HepG2 (cell line): ENCODE measurements around the gene ABHD15. TPM values are rescaled to one million over a fixed set of nuclear protein-coding genes. Genes with fewer than 3 reads are reported as not detected.

Experiments used
- AGO1 ChIP-seq: fragments of 200-400 bp; formaldehyde crosslinking; IDR thresholded peaks from 2 replicates; pipeline ENCODE4 v1.6.1; 2017; ENCODE audit warnings: mild to moderate bottlenecking, low read depth, low read length, moderate library complexity; ENCODE audit not compliant: poor library complexity, severe bottlenecking
- ATF2 ChIP-seq: sonication (generic); formaldehyde crosslinking; IDR thresholded peaks from 2 replicates; pipeline ENCODE4 v1.4.0; 2020; ENCODE audit warnings: missing genetic modification reagents
- EHMT2 ChIP-seq: fragments of 200-600 bp; sonication (generic); IDR thresholded peaks from 2 replicates; pipeline ENCODE4 v1.7.0; 2017; ENCODE audit warnings: antibody characterized with exemption, low read depth, low read length, borderline replicate concordance
- FOSL1 ChIP-seq: sonication (generic); formaldehyde crosslinking; IDR thresholded peaks from 2 replicates; pipeline ENCODE4 v1.9.0; 2021; ENCODE audit warnings: missing genetic modification reagents, borderline replicate concordance
- HOXA5 ChIP-seq: sonication (generic); formaldehyde crosslinking; IDR thresholded peaks from 2 replicates; pipeline ENCODE4 v1.4.0; 2020; ENCODE audit warnings: missing genetic modification reagents
- KDM3A ChIP-seq: IDR thresholded peaks from 2 replicates; pipeline ENCODE4 v1.6.1; 2018; ENCODE audit warnings: low read depth, missing compliant biosample characterization
- KLF16 ChIP-seq, 2 experiments: sonication (generic) in 1 of 2; formaldehyde crosslinking in 1 of 2; IDR thresholded peaks; 2 replicates each; pipeline versions ENCODE4 v1.6.1 to v1.8.0; 2016 to 2023; ENCODE audit warnings: missing genetic modification reagents in 2 of 2, missing compliant biosample characterization in 1 of 2
- MED13 ChIP-seq: sonication (generic); formaldehyde crosslinking; IDR thresholded peaks from 2 replicates; pipeline ENCODE4 v1.5.0; 2020; ENCODE audit warnings: missing genetic modification reagents
- RBM39 ChIP-seq: fragments of 200-400 bp; formaldehyde crosslinking; IDR thresholded peaks from one replicate; pipeline ENCODE4 v1.6.1; 2018; ENCODE audit warnings: antibody characterized with exemption, mild to moderate bottlenecking, low read depth, low read length; ENCODE audit not compliant: poor library complexity, severe bottlenecking
- RFXANK ChIP-seq: IDR thresholded peaks from 2 replicates; pipeline ENCODE4 v1.6.1; 2016
- SNAPC5 ChIP-seq: sonication (generic); formaldehyde crosslinking; IDR thresholded peaks from 2 replicates; pipeline ENCODE4 v1.8.1; 2023; ENCODE audit warnings: mild to moderate bottlenecking, missing genetic modification reagents, borderline replicate concordance
- ZBTB34 ChIP-seq: sonication (generic); formaldehyde crosslinking; IDR thresholded peaks from 2 replicates; pipeline ENCODE4 v1.8.0; 2022; ENCODE audit warnings: mild to moderate bottlenecking, missing genetic modification reagents
- ZBTB44 ChIP-seq: sonication (generic); formaldehyde crosslinking; IDR thresholded peaks from 2 replicates; pipeline ENCODE4 v1.4.0; 2020; ENCODE audit warnings: missing genetic modification reagents
- ZNF343 ChIP-seq: sonication (generic); formaldehyde crosslinking; IDR thresholded peaks from 2 replicates; pipeline ENCODE4 v1.4.0; 2020; ENCODE audit warnings: mild to moderate bottlenecking, missing genetic modification reagents
- ZNF431 ChIP-seq: sonication (generic); formaldehyde crosslinking; IDR thresholded peaks from 2 replicates; pipeline ENCODE4 v1.9.0; 2022; ENCODE audit warnings: missing genetic modification reagents, low read depth, mild to moderate bottlenecking, borderline replicate concordance
- ZNF512B ChIP-seq: sonication (generic); formaldehyde crosslinking; IDR thresholded peaks from 2 replicates; pipeline ENCODE4 v1.5.1; 2020; ENCODE audit warnings: missing genetic modification reagents, mild to moderate bottlenecking, borderline replicate concordance
- ZNF552 ChIP-seq: sonication (generic); formaldehyde crosslinking; IDR thresholded peaks from 2 replicates; pipeline ENCODE4 v1.9.0; 2022; ENCODE audit warnings: missing genetic modification reagents, mild to moderate bottlenecking, borderline replicate concordance
- ZNF562 ChIP-seq: sonication (generic); formaldehyde crosslinking; IDR thresholded peaks from 2 replicates; pipeline ENCODE4 v1.8.0; 2022; ENCODE audit warnings: missing genetic modification reagents, borderline replicate concordance
- polyA plus RNA-seq, 8 experiments: library from polyadenylated mRNA; depleted of rRNA in 3 of 8; stranded (reverse) in 7 of 8; unstranded in 1 of 8; fragments of >200 nt; fragmentation: Illumina TruSeq in 4 of 8; extraction: Trizol in 4 of 8; gene quantifications; 2 replicates each; pipeline versions ENCODE4 v1.2.1 to v1.2.3, GENCODE V29; 2011 to 2016; ENCODE audit warnings: low read depth in 4 of 8, missing spikeins in 1 of 8, mixed read lengths in 1 of 8; ENCODE audit not compliant: insufficient read depth in 1 of 8
- total RNA-seq, 5 experiments: library from RNA; depleted of rRNA; stranded (reverse); fragments of >200 nt; fragmentation: Illumina TruSeq; extraction: Trizol; gene quantifications; 2 replicates each; pipeline ENCODE4 v1.2.3, GENCODE V29; 2016; ENCODE audit warnings: low read depth in 1 of 5
- TF ChIP-seq, protein P1 (sequence below): sonication (generic); formaldehyde crosslinking; IDR thresholded peaks from 2 replicates; pipeline ENCODE4 v1.4.0; 2020; ENCODE audit warnings: low read depth, mild to moderate bottlenecking, missing genetic modification reagents

ABHD15 gene
- total and polyA plus RNA-seq, 2 of the 13 experiments (the other 11 are each of a cell fraction or from before 2014, with no cell fraction given), result 2.4 to 7.7 TPM

- TF ChIP-seq HOXA5 (CRISPR knock-in tag) (peak; percentile 73), ZNF512B (CRISPR knock-in tag) (no peak), ATF2 (CRISPR knock-in tag) (peak; percentile 77), EHMT2 (no peak), ZNF343 (CRISPR knock-in tag) (peak; percentile 68; the same call in 1 of the 2 replicates), RFXANK (no peak), KDM3A (CRISPR knock-in tag) (peak; percentile 81; the same call in 1 of the 2 replicates), ZBTB44 (CRISPR knock-in tag) (no peak), RBM39 (peak; percentile 27), ZNF552 (no peak), SNAPC5 (CRISPR knock-in tag) (peak; percentile 69; the same call in 1 of the 2 replicates), AGO1 (peak; percentile 56), KLF16 (CRISPR knock-in tag; IDR thresholded peaks at IDR 0.05) (peak in 1 of 2 experiments; percentile 84; a peak in 2 of 4 replicates), ZBTB34 (CRISPR knock-in tag) (peak; percentile 82), ZNF562 (CRISPR knock-in tag) (no peak), ZNF431 (CRISPR knock-in tag) (no peak), MED13 (CRISPR knock-in tag) (no peak), FOSL1 (CRISPR knock-in tag) (no peak)
- TF ChIP-seq, protein P1, sequence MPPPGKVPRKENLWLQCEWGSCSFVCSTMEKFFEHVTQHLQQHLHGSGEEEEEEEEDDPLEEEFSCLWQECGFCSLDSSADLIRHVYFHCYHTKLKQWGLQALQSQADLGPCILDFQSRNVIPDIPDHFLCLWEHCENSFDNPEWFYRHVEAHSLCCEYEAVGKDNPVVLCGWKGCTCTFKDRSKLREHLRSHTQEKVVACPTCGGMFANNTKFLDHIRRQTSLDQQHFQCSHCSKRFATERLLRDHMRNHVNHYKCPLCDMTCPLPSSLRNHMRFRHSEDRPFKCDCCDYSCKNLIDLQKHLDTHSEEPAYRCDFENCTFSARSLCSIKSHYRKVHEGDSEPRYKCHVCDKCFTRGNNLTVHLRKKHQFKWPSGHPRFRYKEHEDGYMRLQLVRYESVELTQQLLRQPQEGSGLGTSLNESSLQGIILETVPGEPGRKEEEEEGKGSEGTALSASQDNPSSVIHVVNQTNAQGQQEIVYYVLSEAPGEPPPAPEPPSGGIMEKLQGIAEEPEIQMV (CRISPR knock-in tag), result peak; percentile 55; the same call in 1 of the 2 replicates
Measured at GRCh38 chr17:29574732-29575510, 8.1 kb upstream of the ABHD15 start (continued).
